Dermis microvascular lymphatic vessel endothelial cell (primary cell): ENCODE results near the gene TNFRSF12A. TPM values are rescaled to one million over a fixed set of nuclear protein-coding genes. Genes with fewer than 3 reads are reported as not detected.
A peak's percentile ranks its signal among the peaks of the same experiment; 100 is the strongest.
"Not testable (repeated sequence)": the region's sequence is repeated elsewhere in the genome, so short reads cannot be mapped to it uniquely, and the experiment has no call there.

Experiments
- DNase-seq, 2 donors: peaks; one replicate each; pipeline versions ENCODE4 v3.0.0 to v3.0.0-alpha.2; 2010; ENCODE audit warnings: low read depth in 2 of 2
- total RNA-seq: library from RNA; depleted of rRNA; stranded (reverse); fragments of >200 nt; gene quantifications from 2 replicates; pipeline ENCODE4 v1.2.1, GENCODE V29; 2014

TNFRSF12A gene
- total RNA-seq, 1 donor from 2014 or later: 39.8 TPM

DNA sequence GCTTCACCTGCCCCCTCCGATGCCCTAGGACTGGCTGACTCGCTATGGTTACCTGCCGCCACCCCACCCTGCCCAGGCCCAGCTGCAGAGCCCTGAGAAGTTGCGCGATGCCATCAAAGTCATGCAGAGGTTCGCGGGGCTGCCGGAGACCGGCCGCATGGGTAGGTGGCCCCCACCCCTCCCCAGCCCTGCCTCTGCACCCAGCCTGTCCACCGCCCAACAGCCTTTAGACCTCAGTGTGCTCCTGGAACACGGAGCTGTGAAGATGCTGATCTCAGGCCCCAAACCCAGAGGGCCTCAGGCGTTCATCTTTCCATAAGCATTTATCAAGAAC, 27.2 kb downstream of the TNFRSF12A start:
- DNase-seq: no peak

DNA sequence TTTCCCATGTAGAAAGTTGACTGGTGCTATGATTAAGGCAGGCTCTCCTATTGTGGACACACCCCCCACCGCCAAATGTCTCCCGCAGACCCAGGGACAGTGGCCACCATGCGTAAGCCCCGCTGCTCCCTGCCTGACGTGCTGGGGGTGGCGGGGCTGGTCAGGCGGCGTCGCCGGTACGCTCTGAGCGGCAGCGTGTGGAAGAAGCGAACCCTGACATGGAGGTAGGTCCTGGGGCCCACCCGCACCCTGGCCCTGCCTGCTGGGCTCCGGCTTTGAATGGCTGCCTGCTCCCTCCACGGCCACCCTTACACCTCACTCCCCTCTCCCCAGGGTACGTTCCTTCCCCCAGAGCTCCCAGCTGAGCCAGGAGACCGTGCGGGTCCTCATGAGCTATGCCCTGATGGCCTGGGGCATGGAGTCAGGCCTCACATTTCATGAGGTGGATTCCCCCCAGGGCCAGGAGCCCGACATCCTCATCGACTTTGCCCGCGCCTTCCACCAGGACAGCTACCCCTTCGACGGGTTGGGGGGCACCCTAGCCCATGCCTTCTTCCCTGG, 29.8 kb downstream of the TNFRSF12A start:
- no peak for DNase-seq

DNA sequence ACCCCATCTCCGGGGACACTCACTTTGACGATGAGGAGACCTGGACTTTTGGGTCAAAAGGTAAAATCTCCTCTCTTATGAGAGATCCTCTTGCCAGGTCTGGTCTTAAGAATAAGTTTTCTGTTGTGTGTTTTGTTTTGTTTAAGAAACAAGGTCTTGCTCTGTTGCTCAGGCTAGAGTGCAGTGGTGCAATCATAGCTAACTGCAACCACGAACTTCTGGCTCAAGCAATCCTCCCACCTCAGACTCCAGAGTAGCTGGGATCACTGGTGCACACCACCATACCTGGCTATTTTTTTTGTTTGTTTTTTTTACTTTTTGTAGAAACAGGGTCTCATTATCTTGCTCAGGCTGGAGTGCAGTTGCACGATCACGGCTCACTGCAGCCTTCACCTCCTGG, 30.3 kb downstream of the TNFRSF12A start:
- no peak for DNase-seq

DNA sequence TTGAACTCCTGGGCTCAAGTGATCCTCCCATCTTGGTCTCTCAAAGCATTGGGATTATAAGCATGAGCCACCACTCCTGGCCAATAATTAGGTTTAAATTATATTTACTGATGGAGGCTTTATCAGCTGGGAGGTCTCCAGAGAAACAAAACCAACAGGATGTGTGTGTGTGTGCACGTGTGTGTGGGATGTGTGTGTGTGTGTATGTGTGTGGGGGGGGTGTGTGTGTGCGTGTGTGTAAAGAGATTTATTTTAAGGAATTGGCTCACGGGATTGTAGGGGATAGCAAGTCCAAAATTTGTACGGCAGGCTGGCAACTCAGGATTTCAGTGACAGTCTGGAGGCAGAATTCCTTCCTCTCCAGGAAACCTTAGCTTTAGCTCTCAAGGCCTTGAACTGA, 30.8 kb downstream of the TNFRSF12A start:
- no peak for DNase-seq

DNA sequence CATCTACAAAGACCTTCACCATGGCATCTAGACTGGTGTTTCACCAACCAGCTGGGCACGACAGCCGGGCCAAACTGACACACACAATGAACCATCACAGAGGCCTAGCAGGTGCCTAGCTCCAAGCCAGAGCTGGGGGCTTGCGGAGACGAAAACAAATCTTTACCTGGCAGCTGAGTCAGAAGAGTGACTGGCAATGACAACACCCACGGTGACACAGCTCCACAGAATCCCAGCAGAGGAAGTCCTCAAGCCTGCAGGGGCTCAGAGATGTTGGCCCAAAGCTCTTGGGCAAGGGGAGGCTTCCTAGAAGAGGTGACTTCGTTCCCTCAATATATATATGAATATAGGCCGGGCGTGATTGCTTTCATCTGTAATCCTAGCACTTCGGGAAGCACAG, 31.3 kb downstream of the TNFRSF12A start:
- DNase-seq: no peak

DNA sequence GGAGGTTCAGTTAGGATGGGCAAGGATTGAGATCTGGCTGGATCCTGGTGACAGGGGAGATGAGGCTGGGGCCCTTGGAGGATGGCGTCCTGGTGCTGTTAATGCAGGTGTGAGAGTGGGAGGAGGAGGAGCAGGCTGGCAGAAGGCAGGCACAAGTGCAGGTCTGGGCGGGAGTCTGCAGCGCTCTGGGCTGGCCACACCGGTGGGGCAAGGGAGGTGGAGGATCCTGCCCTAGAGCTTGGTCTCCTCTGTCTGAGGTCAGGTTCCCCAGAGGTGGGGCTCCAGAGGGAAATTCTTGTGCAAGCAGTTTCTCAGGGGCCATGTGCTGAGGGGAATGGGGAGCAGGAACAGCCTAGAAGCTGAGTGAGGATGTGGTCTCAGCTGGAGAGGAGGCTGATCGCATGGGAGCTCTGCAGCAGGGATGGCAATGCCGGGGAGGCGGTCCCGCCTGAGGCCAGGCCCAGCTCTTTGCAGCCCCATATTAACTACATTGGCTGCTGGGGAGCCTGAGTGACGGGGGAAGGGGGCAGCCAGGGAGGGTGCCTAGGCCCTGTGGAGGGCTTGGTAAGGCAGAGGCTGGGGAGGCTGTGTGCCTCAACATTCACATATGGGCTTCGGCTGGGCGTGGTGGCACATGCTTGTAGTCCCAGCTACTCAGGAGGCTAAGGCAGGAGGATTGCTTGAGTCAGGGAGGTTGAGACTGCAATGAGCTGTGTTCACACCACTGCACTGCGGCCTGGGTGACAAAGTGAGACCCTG, 32.6 kb downstream of the TNFRSF12A start:
- not testable (repeated sequence) for DNase-seq

DNA sequence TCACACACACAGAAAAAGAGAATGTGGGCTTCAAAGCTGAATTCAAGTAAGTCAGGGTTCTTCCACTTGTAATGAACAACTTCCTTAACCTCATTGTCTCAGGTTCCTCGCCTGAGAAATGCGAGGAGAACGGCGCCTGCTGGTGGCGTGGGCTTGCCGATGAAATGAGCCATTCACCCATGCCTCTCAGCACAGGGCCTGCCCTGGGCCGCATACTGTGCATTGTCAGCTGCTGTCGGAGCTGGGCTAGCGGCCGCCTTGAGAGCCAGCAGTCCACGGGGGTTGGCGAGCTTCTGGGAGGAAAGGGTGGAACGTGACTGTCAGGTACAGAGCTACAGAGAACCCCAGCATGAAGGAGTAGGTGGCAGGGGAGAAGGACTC, 33.2 kb downstream of the TNFRSF12A start:
- not testable (repeated sequence) for DNase-seq

DNA sequence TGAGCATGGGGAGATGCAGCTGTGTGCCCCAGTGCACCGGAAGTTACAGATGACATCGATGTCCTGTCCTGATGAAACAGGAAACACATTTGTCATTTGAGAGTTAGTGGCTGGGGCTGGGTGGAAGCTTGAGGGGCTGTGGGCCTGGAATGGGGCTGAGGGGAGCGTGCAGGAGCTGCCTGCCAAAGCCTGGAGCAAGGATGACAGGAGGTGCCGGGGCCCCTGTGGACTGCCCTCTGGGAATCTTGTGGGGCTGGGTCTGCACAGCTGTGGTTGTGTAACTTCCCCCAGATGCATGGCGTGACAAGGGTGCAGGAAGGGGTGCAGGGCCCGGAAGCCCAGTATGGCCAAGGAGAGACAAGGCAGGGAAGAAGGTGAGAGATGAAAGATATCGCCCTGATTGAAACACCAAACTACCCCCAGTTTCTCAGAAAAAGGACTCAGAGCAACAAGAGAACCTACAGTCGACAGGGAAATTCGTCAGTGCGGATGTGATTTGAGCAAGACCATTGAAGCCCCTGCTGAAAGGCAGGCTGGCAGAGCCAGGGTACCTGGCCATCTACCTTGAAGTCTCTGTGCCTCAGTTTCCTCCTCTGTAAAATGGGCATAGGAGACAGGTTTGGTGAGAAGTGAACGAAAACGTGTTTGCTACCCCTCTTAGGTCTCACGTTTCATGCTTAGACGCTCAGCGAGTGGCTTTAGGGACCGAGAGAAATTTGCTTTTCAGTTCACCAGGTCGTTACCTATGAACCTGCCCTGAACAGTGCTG, 35.0 kb downstream of the TNFRSF12A start:
- DNase-seq: no peak

DNA sequence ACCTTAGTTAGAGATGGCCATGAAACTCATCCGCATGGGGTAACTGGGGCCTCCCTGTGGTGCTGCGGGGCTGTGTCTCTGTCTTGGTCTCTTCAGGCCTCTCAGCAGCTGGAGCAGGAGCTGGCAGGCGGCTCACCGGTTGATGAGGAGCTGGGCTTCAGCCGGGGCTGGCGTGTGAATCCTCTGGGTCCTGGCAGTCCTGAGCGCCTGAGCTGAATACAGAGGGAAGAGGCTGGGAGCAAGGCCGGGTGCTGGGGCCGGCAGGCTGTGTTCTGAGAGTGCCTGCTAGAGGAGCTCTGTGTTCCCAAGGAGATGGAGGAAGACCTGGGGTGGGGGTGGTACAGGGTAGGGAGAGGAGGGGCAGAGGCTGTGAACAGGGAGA, 35.6 kb downstream of the TNFRSF12A start:
- not testable (repeated sequence) for DNase-seq

DNA sequence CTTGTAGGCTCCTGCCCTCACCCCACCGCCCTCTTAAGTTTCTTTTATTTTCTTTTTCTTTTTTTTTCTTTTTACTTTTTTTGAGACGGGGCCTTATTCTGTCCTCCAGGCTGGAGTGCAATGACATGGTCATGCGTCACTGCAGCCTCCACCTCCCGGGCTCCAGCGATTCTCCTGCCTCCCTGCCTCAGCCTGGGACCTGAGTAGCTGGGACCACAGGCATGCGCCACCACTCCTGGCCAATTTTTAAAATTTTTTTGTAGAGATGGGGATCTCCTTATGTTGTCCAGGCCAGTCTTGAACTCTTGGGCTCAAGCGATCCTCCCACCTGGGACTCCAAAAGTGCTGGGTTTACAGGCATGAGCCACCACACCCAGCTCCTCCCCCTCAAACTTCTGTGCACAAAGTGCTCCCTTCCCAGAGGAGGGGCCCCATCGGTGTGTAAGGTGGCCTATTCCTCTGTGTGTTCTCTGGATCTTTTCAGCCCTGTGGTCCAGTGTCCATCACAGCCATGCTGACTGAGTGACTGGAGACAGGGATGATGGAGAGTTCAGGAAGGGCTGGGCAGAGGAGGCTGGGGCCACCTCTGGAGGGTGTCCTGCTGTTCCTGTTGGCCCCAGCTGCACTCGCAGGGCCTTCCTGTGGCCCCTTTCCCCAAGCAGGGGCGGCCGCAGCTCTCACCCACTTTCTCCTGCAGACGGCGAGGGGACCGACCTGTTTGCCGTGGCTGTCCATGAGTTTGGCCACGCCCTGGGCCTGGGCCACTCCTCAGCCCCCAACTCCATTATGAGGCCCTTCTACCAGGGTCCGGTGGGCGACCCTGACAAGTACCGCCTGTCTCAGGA, 36.4 kb downstream of the TNFRSF12A start:
- DNase-seq: no peak

DNA sequence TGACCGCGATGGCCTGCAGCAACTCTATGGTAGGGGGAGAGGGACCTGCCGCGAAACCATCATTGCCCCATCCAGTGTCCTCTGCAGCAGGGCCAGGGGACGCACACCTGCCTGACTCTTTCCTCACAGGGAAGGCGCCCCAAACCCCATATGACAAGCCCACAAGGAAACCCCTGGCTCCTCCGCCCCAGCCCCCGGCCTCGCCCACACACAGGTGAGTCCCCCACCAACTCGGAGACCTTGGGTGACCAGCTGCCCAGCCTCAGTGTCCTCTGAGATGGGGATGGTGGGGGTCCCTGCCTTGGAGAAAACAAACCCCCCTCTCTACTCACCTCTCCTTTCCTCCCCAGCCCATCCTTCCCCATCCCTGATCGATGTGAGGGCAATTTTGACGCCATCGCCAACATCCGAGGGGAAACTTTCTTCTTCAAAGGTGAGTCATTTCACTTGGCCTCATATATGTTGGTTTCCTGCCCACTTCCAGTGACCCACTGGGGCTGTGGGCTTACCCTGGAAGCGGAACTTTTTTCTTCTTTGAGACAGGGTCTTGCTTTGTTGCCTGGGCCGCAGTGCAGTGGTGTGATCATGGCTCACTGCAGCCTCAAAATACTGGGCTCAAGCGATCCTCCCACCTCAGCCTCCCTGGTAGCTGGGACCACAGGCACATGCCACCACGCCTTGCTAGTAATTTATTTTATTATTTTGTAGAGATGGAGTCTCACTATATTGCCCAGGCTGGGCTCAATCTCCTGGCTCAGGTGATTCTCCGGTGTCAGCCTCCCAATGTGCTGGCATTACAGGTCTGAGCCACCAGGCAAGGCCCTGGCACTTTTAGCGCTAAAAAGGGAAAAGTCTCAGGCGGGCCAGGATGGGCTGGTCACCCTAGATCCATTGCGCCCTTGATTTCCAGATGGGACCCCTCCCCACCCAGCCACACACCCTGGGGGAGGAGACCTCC, 37.3 kb downstream of the TNFRSF12A start:
- no peak for DNase-seq

DNA sequence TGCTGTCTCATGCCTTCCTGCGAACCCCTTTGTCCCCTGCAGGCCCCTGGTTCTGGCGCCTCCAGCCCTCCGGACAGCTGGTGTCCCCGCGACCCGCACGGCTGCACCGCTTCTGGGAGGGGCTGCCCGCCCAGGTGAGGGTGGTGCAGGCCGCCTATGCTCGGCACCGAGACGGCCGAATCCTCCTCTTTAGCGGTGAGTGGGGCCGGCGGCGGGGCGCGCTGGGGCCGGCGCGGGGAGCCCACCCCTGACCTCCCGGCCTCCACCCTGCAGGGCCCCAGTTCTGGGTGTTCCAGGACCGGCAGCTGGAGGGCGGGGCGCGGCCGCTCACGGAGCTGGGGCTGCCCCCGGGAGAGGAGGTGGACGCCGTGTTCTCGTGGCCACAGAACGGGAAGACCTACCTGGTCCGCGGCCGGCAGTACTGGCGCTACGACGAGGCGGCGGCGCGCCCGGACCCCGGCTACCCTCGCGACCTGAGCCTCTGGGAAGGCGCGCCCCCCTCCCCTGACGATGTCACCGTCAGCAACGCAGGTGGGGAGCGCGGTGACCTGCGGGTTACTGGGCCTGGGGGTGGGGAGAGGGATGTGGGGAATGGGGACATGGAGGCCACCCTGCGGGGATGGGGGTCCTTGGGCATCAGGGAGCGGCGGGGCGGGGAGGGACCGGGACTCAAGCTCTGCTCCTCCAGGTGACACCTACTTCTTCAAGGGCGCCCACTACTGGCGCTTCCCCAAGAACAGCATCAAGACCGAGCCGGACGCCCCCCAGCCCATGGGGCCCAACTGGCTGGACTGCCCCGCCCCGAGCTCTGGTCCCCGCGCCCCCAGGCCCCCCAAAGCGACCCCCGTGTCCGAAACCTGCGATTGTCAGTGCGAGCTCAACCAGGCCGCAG, 38.2 kb downstream of the TNFRSF12A start:
- DNase-seq: peak in 1 of 2 donors; percentile 45

DNA sequence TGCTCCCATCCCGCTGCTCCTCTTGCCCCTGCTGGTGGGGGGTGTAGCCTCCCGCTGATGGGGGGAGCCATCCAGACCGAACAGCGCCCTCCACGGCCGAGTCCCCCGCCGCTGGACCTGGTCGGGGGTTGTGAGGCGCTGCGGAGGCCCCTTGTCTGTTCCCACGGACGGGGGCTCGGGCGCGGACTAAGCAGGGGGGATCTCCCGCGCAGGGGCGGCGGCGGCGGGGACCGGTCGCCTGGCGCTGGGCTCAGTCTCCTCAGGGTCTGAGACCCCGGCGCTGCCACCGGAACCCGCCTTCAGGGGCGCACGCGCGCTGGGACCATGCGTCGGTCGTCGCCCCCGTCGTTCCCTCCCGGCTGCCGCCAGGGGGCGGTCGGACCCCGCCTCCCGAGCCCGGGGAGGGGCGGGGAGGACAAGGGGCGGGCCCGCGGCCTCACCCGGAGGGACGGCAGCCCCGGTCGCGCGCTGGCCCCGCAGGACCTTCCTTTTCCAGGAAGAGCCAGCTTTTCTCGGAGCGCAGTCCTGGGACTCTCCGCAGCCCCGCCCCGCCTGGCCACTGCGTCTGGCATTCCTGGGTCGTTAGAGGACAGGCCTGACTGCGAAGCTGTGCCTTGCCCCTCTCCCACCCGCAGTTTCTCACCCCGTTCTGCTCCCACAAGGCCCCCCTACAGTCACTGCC, 39.0 kb downstream of the TNFRSF12A start:
- peak; percentile 53 to 84 for DNase-seq

DNA sequence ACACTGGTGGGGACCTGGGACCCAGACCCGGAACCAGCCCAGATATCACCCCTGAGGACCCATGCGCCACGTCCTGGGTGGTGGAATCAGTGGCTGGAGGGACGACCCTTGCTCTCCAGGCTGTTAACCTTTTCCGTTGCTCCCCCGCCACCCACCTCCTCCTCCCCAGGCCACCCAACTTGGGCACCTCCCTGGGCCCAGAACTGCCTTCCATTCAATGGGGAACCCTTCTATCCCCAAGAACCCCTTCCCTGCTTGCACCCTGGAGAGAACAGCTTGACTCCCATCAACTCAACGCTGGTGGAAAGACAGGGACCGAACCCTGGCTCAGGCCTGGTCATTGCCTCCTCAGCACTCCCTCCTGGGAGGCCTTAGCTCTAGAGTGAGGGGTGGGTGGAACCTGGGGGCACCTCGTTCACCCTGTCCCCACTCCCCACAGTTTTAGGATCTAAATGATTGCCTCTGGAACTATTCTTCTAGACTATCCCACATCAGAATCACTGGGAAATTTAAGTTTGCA, 39.6 kb downstream of the TNFRSF12A start:
- DNase-seq: no peak

DNA sequence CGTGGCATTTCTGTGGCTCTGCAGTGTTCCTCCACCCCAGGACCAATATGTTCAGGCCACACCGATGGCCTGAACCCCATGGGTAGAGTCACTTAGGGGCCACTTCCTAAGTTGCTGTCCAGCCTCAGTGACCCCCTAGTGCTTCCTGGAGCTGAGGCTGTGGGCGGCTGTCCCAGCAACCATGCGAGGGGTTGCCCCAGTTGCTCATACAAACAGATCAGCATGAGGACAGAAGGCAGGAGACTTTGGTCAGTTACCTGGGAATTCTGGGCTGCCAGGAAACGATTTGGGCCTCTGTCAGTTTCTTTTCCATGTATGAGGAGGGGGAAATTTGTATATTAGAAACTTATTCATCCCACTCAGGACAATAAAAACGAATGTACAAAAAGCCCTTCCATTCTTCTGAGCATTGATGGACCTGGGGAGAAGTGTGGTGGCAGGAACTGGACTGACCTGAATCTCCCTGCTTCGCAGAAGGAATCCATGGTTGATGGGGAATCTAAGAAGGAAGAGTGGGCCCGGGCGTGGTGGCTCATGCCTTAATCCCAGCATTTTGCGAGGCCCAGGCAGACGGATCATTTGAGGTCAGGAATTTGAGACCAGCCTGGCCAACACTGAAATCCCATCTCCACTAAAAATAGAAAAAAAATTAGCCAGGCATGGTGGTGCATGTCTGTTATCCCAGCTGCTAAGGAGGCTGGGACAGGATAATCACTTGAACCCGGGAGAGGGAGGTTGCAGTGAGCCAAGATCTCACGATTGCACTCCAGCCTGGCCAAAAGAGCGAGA, 40.4 kb downstream of the TNFRSF12A start:
- no peak for DNase-seq

DNA sequence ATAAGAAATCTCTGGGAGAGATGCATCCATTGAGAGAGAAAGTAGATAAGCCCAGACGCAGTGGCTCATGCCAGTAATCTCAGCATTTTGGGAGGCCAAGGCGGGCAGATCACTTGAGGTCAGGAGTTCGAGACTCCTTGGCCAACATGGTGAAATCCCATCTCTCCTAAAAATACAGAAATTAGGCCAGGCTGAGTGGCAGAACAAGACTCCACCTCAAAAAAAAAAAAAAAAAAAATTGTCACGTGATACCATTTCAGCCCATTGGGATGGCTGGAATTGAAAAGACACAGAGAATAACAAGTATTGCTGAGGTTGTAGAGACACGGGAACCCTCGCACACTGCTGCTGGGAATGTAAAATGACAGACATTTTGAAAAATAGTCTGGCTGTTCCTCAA, 42.4 kb downstream of the TNFRSF12A start:
- DNase-seq: no peak

DNA sequence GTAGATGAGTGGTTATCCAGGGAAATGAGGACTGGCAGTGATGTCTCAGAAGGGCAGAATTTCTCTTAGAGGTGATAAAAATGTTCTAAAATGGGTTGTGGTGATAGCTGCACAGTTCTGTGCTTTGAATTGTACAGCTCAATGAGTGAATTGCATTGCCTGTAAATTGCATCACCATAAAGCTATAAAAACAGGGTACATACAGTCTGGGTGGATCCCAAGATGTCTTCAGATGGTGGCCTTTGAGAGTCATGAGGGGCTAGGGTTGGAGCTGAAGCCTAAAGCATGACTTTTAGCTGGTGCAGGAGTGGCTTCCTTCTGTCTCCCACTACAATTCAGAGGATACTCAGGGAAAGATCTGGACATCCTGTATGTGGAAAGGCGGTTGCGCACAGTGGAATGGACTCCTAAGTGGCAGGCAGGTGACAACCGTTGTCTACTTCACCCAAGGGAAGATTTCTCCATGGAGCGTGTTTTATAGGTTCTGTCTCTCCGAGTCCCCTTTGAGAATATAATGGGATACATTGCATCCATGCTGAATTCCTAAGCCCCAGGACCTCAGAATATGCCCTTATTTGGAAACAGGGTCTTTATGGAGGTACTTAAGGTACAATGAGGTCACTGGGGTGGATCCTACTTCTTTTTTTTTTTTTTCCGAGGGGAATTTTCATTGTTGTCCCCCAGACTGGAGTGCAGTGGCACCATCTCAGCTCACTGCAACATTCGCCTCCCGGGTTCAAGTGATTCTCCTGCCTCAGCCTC, 43.6 kb downstream of the TNFRSF12A start:
- no peak for DNase-seq
